ENCODE measurements around the gene GRB2. TPM values are rescaled to one million over a fixed set of nuclear protein-coding genes. Genes with fewer than 3 reads are reported as not detected.
"Not testable (repeated sequence)": the region's sequence is repeated elsewhere in the genome, so short reads cannot be mapped to it uniquely, and the experiment has no call there.

GRB2 gene
- total RNA-seq (2014; rRNA removed; shearing (Covaris generic); ENCODE audit: low replicate concordance), result 106 and 193 TPM in 2 replicates

DNA sequence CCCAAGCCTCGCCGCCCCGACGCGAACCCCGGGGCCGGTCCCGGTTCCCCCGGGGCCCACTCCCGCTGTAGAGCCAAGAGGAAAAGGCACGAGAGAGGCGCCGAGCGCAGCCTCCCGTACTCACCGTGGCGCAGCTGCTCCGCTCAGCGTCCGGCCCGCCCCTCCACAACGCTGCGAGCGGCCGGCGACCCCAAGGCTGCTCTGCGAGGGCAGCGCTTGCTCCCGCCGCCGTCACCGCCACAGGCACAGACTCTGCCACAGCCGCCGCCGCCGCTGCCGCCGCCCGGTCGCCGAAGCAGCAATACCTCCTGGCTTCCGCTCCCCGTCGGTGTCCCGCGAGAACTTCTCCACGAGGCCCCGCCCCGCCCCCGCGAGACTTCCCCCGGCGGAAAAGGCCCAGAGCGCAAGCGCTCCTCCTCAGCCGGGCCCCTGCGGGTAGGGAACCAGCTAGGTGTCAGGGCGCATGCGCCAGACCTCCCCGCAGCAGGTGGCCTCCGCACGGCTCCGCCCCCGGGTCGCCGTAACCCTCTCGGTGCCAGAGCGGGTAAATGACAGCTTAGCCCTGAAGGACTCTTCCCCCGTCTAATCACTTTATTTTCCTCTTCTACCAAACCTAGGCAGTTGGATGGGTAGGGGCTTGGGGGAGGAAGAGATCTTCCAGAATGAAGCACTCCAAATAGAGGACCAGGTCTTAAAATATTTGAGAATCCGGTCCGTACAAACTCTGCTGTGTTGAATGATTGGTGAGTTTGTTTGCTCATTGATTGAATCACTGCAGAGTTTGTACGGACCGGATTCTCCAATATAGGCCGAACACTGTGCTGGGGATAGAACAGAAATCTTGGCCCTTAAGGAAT lies at the start of gene GRB2:
Gene GRB2 (minus strand): TSS at position 314 of the 857 bp plus-strand sequence. CDS start 12,050 bp downstream, outside the sequence.
- H3K4me2 ChIP-seq (ENCODE audit: low read depth, low read length, poor library complexity, severe bottlenecking), result peak within 1 kb of the TSS; percentile 95
- peaks cover 34% of the 10 kb centered on the region for H3K4me1 ChIP-seq (ENCODE audit: low read length)
- H3K27ac ChIP-seq (ENCODE audit: low read length), result peak within 1 kb of the TSS; percentile 88
- peaks cover 30% of the 10 kb centered on the region for H4K20me1 ChIP-seq (ENCODE audit: insufficient read depth, low read depth, low read length)
- peak; percentile 99 for DNase-seq
- no peaks in the 10 kb centered on the region for H3K9me3 ChIP-seq (ENCODE audit: low read length)
- H3K27me3 ChIP-seq (ENCODE audit: low read length), result no peaks in the 10 kb centered on the region
- peak within 1 kb of the TSS; percentile 98 for H3K4me3 ChIP-seq (ENCODE audit: low read length)
- H3K9ac ChIP-seq (ENCODE audit: low read length), result peak within 1 kb of the TSS; percentile 98
- peaks cover 49% of the 10 kb centered on the region for H3K79me2 ChIP-seq (ENCODE audit: low read length)
- no peaks in the 10 kb centered on the region for H3K9me2 ChIP-seq (replicated peaks; ENCODE audit: insufficient read depth, low read length)
- H2AFZ ChIP-seq (ENCODE audit: low read length), result peak within 1 kb of the TSS; percentile 92
- H3K36me3 ChIP-seq (ENCODE audit: insufficient read depth, low read length), result peaks cover 13% of the 10 kb centered on the region

- H2AFZ ChIP-seq (ENCODE audit: low read length); H3K9me2 ChIP-seq (replicated peaks; ENCODE audit: insufficient read depth, low read length); H3K4me3 ChIP-seq (ENCODE audit: low read length); H3K9ac ChIP-seq (ENCODE audit: low read length); H3K27me3 ChIP-seq (ENCODE audit: low read length); H3K4me2 ChIP-seq (ENCODE audit: low read depth, low read length, poor library complexity, severe bottlenecking); H3K9me3 ChIP-seq (ENCODE audit: low read length); DNase-seq; H3K27ac ChIP-seq (ENCODE audit: low read length); H3K36me3 ChIP-seq (ENCODE audit: insufficient read depth, low read length); H4K20me1 ChIP-seq (ENCODE audit: insufficient read depth, low read depth, low read length): not testable (repeated sequence)
- H3K79me2 ChIP-seq (ENCODE audit: low read length), result peaks cover 11% of the 10 kb centered on the region
- H3K4me1 ChIP-seq (ENCODE audit: low read length), result peaks cover 34% of the 10 kb centered on the region
Observed at GRCh38 chr17:75454672-75455071, 49.2 kb upstream of the GRB2 start.

GRCh38 chr17:75454193-75454592 lies 48.7 kb upstream of the GRB2 start:
- Histone ChIP-seq H3K4me1 (ENCODE audit: low read length) (peaks cover 29% of the 10 kb centered on the region), H2AFZ (ENCODE audit: low read length) (no peak overlapping the region), H4K20me1 (ENCODE audit: insufficient read depth, low read depth, low read length) (no peaks in the 10 kb centered on the region), H3K36me3 (ENCODE audit: insufficient read depth, low read length) (no peaks in the 10 kb centered on the region), H3K27ac (ENCODE audit: low read length) (no peak overlapping the region), H3K9me2 (replicated peaks; ENCODE audit: insufficient read depth, low read length) (no peaks in the 10 kb centered on the region), H3K4me3 (ENCODE audit: low read length) (no peak overlapping the region), H3K79me2 (ENCODE audit: low read length) (peaks cover 11% of the 10 kb centered on the region), H3K9me3 (ENCODE audit: low read length) (no peaks in the 10 kb centered on the region), H3K27me3 (ENCODE audit: low read length) (no peaks in the 10 kb centered on the region), H3K9ac (ENCODE audit: low read length) (no peak overlapping the region), H3K4me2 (ENCODE audit: low read depth, low read length, poor library complexity, severe bottlenecking) (no peak overlapping the region)
- DNase-seq, result peak; percentile 44

DNA sequence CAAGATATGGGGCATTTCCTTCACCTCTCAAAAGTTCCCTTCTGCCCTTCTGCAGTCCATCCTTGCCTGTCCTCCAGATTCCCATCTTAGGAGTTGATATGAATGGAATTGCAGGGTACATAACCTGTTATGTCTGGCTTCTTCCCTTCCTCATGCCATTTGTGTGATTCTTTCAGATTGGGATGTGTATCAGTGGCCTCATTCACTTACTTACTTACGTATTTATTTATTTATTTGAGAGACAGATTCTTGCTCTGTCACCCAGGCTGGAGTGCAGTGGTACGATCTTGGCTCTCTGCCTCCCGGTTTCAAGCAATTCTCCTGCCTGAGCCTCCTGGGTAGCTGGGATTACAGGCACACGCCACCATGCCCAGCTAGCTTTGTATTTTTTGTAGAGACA lies 44.8 kb upstream of the GRB2 start:
- no peaks in the 10 kb centered on the region for H3K36me3 ChIP-seq (ENCODE audit: insufficient read depth, low read length)
- no peak overlapping the region for H3K4me3 ChIP-seq (ENCODE audit: low read length)
- H4K20me1 ChIP-seq (ENCODE audit: insufficient read depth, low read depth, low read length), result no peaks in the 10 kb centered on the region
- peaks cover 9% of the 10 kb centered on the region for H3K4me1 ChIP-seq (ENCODE audit: low read length)
- H3K27ac ChIP-seq (ENCODE audit: low read length), result no peak overlapping the region
- H3K9ac ChIP-seq (ENCODE audit: low read length), result no peak overlapping the region
- H2AFZ ChIP-seq (ENCODE audit: low read length), result no peak overlapping the region
- H3K9me2 ChIP-seq (replicated peaks; ENCODE audit: insufficient read depth, low read length), result no peaks in the 10 kb centered on the region
- no peaks in the 10 kb centered on the region for H3K9me3 ChIP-seq (ENCODE audit: low read length)
- H3K79me2 ChIP-seq (ENCODE audit: low read length), result no peaks in the 10 kb centered on the region
- H3K27me3 ChIP-seq (ENCODE audit: low read length), result no peaks in the 10 kb centered on the region
- H3K4me2 ChIP-seq (ENCODE audit: low read depth, low read length, poor library complexity, severe bottlenecking), result no peak overlapping the region
- no peak for DNase-seq

DNA sequence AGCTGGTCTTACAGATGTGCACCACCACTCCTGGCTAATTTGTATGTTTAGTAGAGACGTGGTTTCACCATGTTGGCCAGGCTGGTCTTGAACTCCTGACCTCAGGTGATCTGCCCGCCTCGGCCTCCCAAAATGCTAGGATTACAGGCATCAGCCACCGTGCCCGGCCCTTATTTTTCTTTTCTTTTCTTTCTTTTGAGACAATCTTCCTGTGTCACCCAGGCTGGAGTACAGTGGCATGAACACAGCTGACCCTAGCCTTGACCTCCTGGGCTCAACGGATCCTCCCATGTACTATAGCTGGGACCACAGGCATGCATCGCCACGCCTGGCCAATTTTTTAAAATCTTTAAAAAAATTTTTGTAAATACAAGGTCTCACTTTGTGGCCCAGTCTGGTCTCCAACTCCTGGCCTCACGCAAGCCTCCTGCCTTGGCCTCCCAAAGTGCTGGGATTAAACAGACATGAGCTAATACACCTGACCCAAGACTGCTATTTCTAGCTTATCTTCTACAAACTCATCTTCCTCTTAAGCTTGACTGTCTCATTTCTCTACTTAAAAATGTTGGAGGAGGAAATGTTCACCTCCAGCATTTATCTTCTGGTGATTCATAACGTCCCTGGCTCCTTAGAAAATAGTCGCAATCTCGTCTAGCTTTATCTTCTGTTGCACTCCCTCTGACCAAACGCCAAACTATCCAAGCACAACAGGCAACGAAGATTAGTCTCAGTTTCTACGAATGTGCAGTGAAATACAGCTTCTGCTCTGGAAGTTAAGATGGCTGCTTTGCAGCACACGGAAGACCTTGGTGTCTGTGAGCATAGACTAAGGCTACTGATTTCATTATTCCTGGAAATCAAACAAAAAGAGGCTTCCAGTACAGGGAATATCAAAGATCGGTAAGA lies 42.7 kb upstream of the GRB2 start:
- H3K36me3 ChIP-seq (ENCODE audit: insufficient read depth, low read length), result no peaks in the 10 kb centered on the region
- H4K20me1 ChIP-seq (ENCODE audit: insufficient read depth, low read depth, low read length), result no peaks in the 10 kb centered on the region
- no peak for DNase-seq
- H3K4me1 ChIP-seq (ENCODE audit: low read length), result no peaks in the 10 kb centered on the region
- H3K4me2 ChIP-seq (ENCODE audit: low read depth, low read length, poor library complexity, severe bottlenecking), result no peak overlapping the region
- no peaks in the 10 kb centered on the region for H3K27me3 ChIP-seq (ENCODE audit: low read length)
- H2AFZ ChIP-seq (ENCODE audit: low read length), result no peak overlapping the region
- no peaks in the 10 kb centered on the region for H3K9me2 ChIP-seq (replicated peaks; ENCODE audit: insufficient read depth, low read length)
- no peaks in the 10 kb centered on the region for H3K79me2 ChIP-seq (ENCODE audit: low read length)
- H3K27ac ChIP-seq (ENCODE audit: low read length), result no peak overlapping the region
- H3K4me3 ChIP-seq (ENCODE audit: low read length), result no peak overlapping the region
- no peaks in the 10 kb centered on the region for H3K9me3 ChIP-seq (ENCODE audit: low read length)
- H3K9ac ChIP-seq (ENCODE audit: low read length), result no peak overlapping the region

- not testable (repeated sequence) for H3K4me2 ChIP-seq (ENCODE audit: low read depth, low read length, poor library complexity, severe bottlenecking); H3K9me2 ChIP-seq (replicated peaks; ENCODE audit: insufficient read depth, low read length); H3K27ac ChIP-seq (ENCODE audit: low read length); H3K9me3 ChIP-seq (ENCODE audit: low read length); H3K4me1 ChIP-seq (ENCODE audit: low read length); H3K9ac ChIP-seq (ENCODE audit: low read length); H3K27me3 ChIP-seq (ENCODE audit: low read length); H4K20me1 ChIP-seq (ENCODE audit: insufficient read depth, low read depth, low read length); H3K36me3 ChIP-seq (ENCODE audit: insufficient read depth, low read length); H3K4me3 ChIP-seq (ENCODE audit: low read length); H2AFZ ChIP-seq (ENCODE audit: low read length); DNase-seq; H3K79me2 ChIP-seq (ENCODE audit: low read length)
Observed at GRCh38 chr17:75445896-75446295, 40.4 kb upstream of the GRB2 start.

DNA sequence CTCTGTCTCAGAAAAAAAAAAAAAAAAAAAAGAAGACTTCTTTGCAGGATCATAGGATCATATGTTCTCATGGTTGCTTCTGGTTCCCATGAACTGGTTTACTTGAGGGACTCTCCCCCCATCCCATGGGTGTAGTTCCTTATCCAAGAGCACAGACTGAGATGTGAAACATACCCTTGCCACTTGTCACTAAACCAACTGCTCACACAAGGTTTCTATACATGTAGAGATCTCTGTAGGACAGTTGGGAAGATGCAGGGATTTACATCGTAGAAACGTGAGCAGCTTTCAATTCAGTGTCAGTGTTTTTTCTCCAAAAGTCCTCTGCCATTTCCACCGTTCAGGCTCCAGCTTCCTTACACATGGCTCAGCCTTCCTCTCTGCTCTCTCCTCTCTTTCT lies 39.8 kb upstream of the GRB2 start:
- H3K4me2 ChIP-seq (ENCODE audit: low read depth, low read length, poor library complexity, severe bottlenecking), result no peak overlapping the region
- no peaks in the 10 kb centered on the region for H3K9me3 ChIP-seq (ENCODE audit: low read length)
- H3K36me3 ChIP-seq (ENCODE audit: insufficient read depth, low read length), result no peaks in the 10 kb centered on the region
- H3K79me2 ChIP-seq (ENCODE audit: low read length), result no peaks in the 10 kb centered on the region
- no peak overlapping the region for H3K4me3 ChIP-seq (ENCODE audit: low read length)
- H4K20me1 ChIP-seq (ENCODE audit: insufficient read depth, low read depth, low read length), result no peaks in the 10 kb centered on the region
- no peak for DNase-seq
- H3K4me1 ChIP-seq (ENCODE audit: low read length), result no peaks in the 10 kb centered on the region
- no peak overlapping the region for H3K9ac ChIP-seq (ENCODE audit: low read length)
- no peak overlapping the region for H2AFZ ChIP-seq (ENCODE audit: low read length)
- H3K27ac ChIP-seq (ENCODE audit: low read length), result no peak overlapping the region
- H3K27me3 ChIP-seq (ENCODE audit: low read length), result no peaks in the 10 kb centered on the region
- H3K9me2 ChIP-seq (replicated peaks; ENCODE audit: insufficient read depth, low read length), result no peaks in the 10 kb centered on the region

Data from Karpas-422 (cell line).